ENCODE results near the gene TMEM52. TPM values are rescaled to one million over a fixed set of nuclear protein-coding genes. Genes with fewer than 3 reads are reported as not detected.
"Not testable (repeated sequence)": the region's sequence is repeated elsewhere in the genome, so short reads cannot be mapped to it uniquely, and the experiment has no call there.

TMEM52 gene
- total RNA-seq, 5 donors from 2014 or later (not counting 1 experiment from before 2014, with no cell fraction given) = 0.28 to 0.93 (median 0.69) TPM; not detected in 2

GRCh38 chr1:1890506-1891348 lies 28.4 kb downstream of the TMEM52 start, which contains the start of gene GNB1:
Gene GNB1 (minus strand): TSS chr1:1891087. CDS start chr1:1825453, 65,634 bp downstream.
- H3K9me3 Mint-ChIP-seq = no peaks in the 10 kb centered on the region
- no peaks in the 10 kb centered on the region for H3K36me3 Mint-ChIP-seq
- POLR2A ChIA-PET = no interaction called here
- CTCF ChIA-PET = interaction anchor here in 1 of 2 donors (0.7 kb wide), 1 partner anchor 276 kb away, joined by 6 read pairs; no protein-coding TSS in a partner anchor
- H3K27me3 Mint-ChIP-seq = no peaks in the 10 kb centered on the region
- no peaks in the 10 kb centered on the region for H3K9me3 ChIP-seq
- peaks cover 62 to 65% (median 63%) of the 10 kb centered on the region in 3 donors for H3K4me1 Mint-ChIP-seq
- ATAC-seq (replicated peaks in 1 of 4) (peak; percentile 73 to 83 (median 75)), DNase-seq (peak; percentile 72 to 96 (median 85))
- peaks cover 0 to 14% of the 10 kb centered on the region in 2 experiments for H3K27me3 ChIP-seq (replicated peaks in 1 of 2; ENCODE audit: control insufficient read depth in 2 of 2, extremely low read depth in 1 of 2, insufficient read depth in 2 of 2, low read length in 1 of 2)
- peak within 1 kb of the TSS; percentile 87 to 92 (median 91) for H3K4me3 Mint-ChIP-seq
- H3K36me3 ChIP-seq (ENCODE audit: control insufficient read depth in 2 of 2, extremely low read depth in 1 of 2, insufficient read depth in 1 of 2, low read length in 1 of 2) = no peaks in the 10 kb centered on the region
- H3K4me1 ChIP-seq (ENCODE audit: control insufficient read depth in 1 of 2, extremely low read depth in 1 of 2, insufficient read depth in 2 of 2, low read length in 2 of 2) = peaks cover 31 to 74% of the 10 kb centered on the region in 2 experiments
- peak within 1 kb of the TSS; percentile 97 to 98 for H3K27ac Mint-ChIP-seq
- H3K27ac ChIP-seq (ENCODE audit: low read length) = peak within 1 kb of the TSS; percentile 87
- H3K4me3 ChIP-seq (ENCODE audit: control insufficient read depth in 1 of 2, extremely low read depth in 1 of 2, low read length in 1 of 2) = peak within 1 kb of the TSS; percentile 75 to 87
- WGBS (ENCODE audit: insufficient coverage) = under 1% methylated on average over 122 of the region's 137 CpGs

DNA sequence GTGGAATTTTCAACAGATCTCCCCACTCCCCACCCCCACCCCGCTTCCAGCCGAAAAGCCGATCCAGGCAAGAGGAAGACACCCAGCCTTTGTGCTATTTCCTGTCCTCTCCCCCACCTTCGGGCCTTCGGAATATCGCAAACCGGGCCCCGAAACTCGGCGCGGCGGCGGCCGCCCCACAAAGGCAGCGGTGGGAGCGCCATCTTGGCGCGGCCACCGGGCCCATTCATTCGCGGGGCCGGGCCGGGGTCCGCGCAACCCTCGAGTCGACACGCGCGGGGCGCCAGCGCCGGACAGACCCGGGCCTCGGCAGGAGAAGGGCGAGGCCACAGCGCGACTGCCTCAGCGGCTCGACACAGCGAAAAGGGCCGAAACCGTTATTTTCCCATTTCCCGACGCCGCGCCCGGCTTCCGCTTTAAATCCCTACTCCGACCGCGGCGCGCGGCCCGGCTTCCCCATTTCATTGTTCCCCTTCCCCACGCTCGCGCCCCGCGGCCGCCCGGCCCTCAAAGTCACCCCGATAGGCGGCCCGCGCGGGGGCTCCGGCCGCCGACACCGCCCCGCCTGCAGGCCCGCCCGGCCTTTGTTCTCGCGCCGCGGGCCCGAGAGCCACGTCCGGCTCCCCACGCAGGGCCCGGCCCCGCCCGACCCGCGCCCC lies 29.1 kb downstream of the TMEM52 start:
- no peaks in the 10 kb centered on the region for H3K9me3 ChIP-seq
- peak overlapping the region; percentile 75 to 87 for H3K4me3 ChIP-seq (ENCODE audit: control insufficient read depth in 1 of 2, extremely low read depth in 1 of 2, low read length in 1 of 2)
- Mint-ChIP-seq H3K27ac (peak overlapping the region; percentile 70 to 84), H3K9me3 (no peaks in the 10 kb centered on the region), H3K36me3 (no peaks in the 10 kb centered on the region), H3K4me3 (peak overlapping the region; percentile 70 to 83 (median 81)), H3K27me3 (no peaks in the 10 kb centered on the region), H3K4me1 (peaks cover 57 to 60% (median 59%) of the 10 kb centered on the region in 3 donors)
- POLR2A ChIA-PET = no interaction called here
- DNase-seq (peak in 24 of 35 experiments; percentile 8 to 63 (median 30)), ATAC-seq (replicated peaks in 1 of 4) (peak; percentile 14 to 43 (median 33))
- H3K4me1 ChIP-seq (ENCODE audit: control insufficient read depth in 1 of 2, extremely low read depth in 1 of 2, insufficient read depth in 2 of 2, low read length in 2 of 2) = peaks cover 29 to 73% of the 10 kb centered on the region in 2 experiments
- under 1% methylated on average over 87 of the region's 88 CpGs for WGBS (ENCODE audit: insufficient coverage)
- H3K27ac ChIP-seq (ENCODE audit: low read length) = peak overlapping the region; percentile 87
- peaks cover 0 to 7% of the 10 kb centered on the region in 2 experiments for H3K27me3 ChIP-seq (replicated peaks in 1 of 2; ENCODE audit: control insufficient read depth in 2 of 2, extremely low read depth in 1 of 2, insufficient read depth in 2 of 2, low read length in 1 of 2)
- no peaks in the 10 kb centered on the region for H3K36me3 ChIP-seq (ENCODE audit: control insufficient read depth in 2 of 2, extremely low read depth in 1 of 2, insufficient read depth in 1 of 2, low read length in 1 of 2)
- CTCF ChIA-PET = no interaction called here

- no peak for DNase-seq
- CTCF ChIA-PET = interaction anchor here in 1 of 2 donors (0.6 kb wide), 1 partner anchor 310 kb away, joined by 5 read pairs; no protein-coding TSS in a partner anchor
- ATAC-seq (replicated peaks in 1 of 4) = no peak
- Mint-ChIP-seq H3K4me3 (peak overlapping the region; percentile 70 to 83 (median 81)), H3K9me3 (no peaks in the 10 kb centered on the region), H3K27ac (peak overlapping the region; percentile 70 to 84), H3K27me3 (no peaks in the 10 kb centered on the region), H3K36me3 (no peaks in the 10 kb centered on the region), H3K4me1 (peaks cover 56 to 59% (median 59%) of the 10 kb centered on the region in 3 donors)
- Histone ChIP-seq H3K4me1 (ENCODE audit: control insufficient read depth in 1 of 2, extremely low read depth in 1 of 2, insufficient read depth in 2 of 2, low read length in 2 of 2) (peaks cover 24 to 73% of the 10 kb centered on the region in 2 experiments), H3K27me3 (replicated peaks in 1 of 2; ENCODE audit: control insufficient read depth in 2 of 2, extremely low read depth in 1 of 2, insufficient read depth in 2 of 2, low read length in 1 of 2) (no peaks in the 10 kb centered on the region), H3K36me3 (ENCODE audit: control insufficient read depth in 2 of 2, extremely low read depth in 1 of 2, insufficient read depth in 1 of 2, low read length in 1 of 2) (no peaks in the 10 kb centered on the region), H3K9me3 (no peaks in the 10 kb centered on the region), H3K4me3 (ENCODE audit: control insufficient read depth in 1 of 2, extremely low read depth in 1 of 2, low read length in 1 of 2) (peak overlapping the region; percentile 75 to 87), H3K27ac (ENCODE audit: low read length) (peak overlapping the region; percentile 87)
- POLR2A ChIA-PET = interaction anchor here in 1 of 2 donors (0.6 to 0.7 kb wide), 3 partner anchors 44 to 445 kb away, joined by 5 to 8 read pairs (median 7); no protein-coding TSS in a partner anchor
- WGBS (ENCODE audit: insufficient coverage) = 8% methylated on average over 8 of the region's 9 CpGs
These were observed 29.9 kb downstream of the TMEM52 start for GRCh38 chr1:1889090-1889750.

- ATAC-seq (replicated peaks in 1 of 4); H3K9me3 Mint-ChIP-seq; DNase-seq; H3K27me3 ChIP-seq (replicated peaks in 1 of 2; ENCODE audit: control insufficient read depth in 2 of 2, extremely low read depth in 1 of 2, insufficient read depth in 2 of 2, low read length in 1 of 2); H3K27me3 Mint-ChIP-seq; H3K27ac ChIP-seq (ENCODE audit: low read length); H3K4me3 ChIP-seq (ENCODE audit: control insufficient read depth in 1 of 2, extremely low read depth in 1 of 2, low read length in 1 of 2); H3K9me3 ChIP-seq; H3K36me3 Mint-ChIP-seq; H3K36me3 ChIP-seq (ENCODE audit: control insufficient read depth in 2 of 2, extremely low read depth in 1 of 2, insufficient read depth in 1 of 2, low read length in 1 of 2): not testable (repeated sequence)
- WGBS (ENCODE audit: insufficient coverage) = 77% methylated on average over 6 of the region's 11 CpGs
- CTCF ChIA-PET = interaction anchor here in 1 of 2 donors (0.6 kb wide), 1 partner anchor 108 kb away, joined by 5 read pairs; no protein-coding TSS in a partner anchor
- POLR2A ChIA-PET = interaction anchor here (0.6 to 1.1 kb wide), 4 partner anchors 9 to 316 kb away, joined by 3 to 5 read pairs (median 4); no protein-coding TSS in a partner anchor
- H3K27ac Mint-ChIP-seq = peak overlapping the region in 1 of 2 donors; percentile 16
- peaks cover 18 to 84% of the 10 kb centered on the region in 2 experiments for H3K4me1 ChIP-seq (ENCODE audit: control insufficient read depth in 1 of 2, extremely low read depth in 1 of 2, insufficient read depth in 2 of 2, low read length in 2 of 2)
- peaks cover 78 to 81% (median 79%) of the 10 kb centered on the region in 3 donors for H3K4me1 Mint-ChIP-seq
- H3K4me3 Mint-ChIP-seq = peak overlapping the region in 2 of 3 donors; percentile 34 to 58
These were observed 35.2 kb downstream of the TMEM52 start for GRCh38 chr1:1883890-1884289.

DNA sequence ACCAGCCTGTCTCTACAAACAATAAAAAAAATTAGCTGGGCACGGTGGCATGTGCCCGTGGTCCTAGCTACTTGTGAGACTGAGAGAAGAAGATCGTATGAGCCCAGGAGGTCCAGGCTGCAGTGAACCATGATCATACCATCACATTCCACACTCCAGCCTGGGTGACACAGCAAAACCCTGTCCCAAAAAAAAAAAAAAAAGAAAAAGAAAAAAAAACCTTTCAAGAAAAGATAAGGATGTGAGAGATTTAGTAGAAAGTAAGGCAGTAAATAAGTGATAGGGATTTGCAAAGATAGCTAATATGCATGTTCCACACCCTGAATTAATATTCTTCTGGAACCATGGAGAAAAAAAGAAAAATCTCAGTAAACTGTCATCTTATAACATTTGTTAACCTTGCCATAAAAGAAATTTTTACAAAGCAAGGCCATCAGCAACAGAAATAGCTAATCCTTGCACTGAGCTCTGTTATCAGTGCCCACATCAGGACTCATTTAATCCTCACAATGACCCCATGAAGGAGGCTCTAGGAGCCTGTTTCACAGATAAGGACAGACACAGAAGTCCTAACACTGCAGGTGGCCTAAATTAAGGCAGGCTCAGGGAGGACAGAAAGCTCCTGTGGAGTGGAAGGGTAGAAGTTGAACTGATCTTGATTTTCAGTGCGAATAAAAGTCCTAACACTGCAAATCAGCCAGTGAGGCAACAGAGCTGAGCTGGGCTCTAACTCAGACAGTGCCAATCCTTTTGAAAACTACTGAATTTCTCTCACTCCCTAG lies 35.8 kb downstream of the TMEM52 start:
- Mint-ChIP-seq H3K9me3 (no peaks in the 10 kb centered on the region), H3K27ac (peak overlapping the region; percentile 16 to 49), H3K4me1 (peaks cover 78 to 81% (median 79%) of the 10 kb centered on the region in 3 donors), H3K36me3 (peaks cover 10% of the 10 kb centered on the region), H3K27me3 (no peaks in the 10 kb centered on the region), H3K4me3 (peak overlapping the region; percentile 21 to 58 (median 34))
- H3K9me3 ChIP-seq = no peaks in the 10 kb centered on the region
- no peak overlapping the region for H3K4me3 ChIP-seq (ENCODE audit: control insufficient read depth in 1 of 2, extremely low read depth in 1 of 2, low read length in 1 of 2)
- H3K27me3 ChIP-seq (replicated peaks in 1 of 2; ENCODE audit: control insufficient read depth in 2 of 2, extremely low read depth in 1 of 2, insufficient read depth in 2 of 2, low read length in 1 of 2) = no peaks in the 10 kb centered on the region
- H3K4me1 ChIP-seq (ENCODE audit: control insufficient read depth in 1 of 2, extremely low read depth in 1 of 2, insufficient read depth in 2 of 2, low read length in 2 of 2) = peaks cover 16 to 84% of the 10 kb centered on the region in 2 experiments
- no peak for DNase-seq
- no CpG with 5 or more reads among the region's 4 CpGs for WGBS (ENCODE audit: insufficient coverage)
- peaks cover 0 to 9% of the 10 kb centered on the region in 2 donors for H3K36me3 ChIP-seq (ENCODE audit: control insufficient read depth in 2 of 2, extremely low read depth in 1 of 2, insufficient read depth in 1 of 2, low read length in 1 of 2)
- ChIA-PET POLR2A (interaction anchor here (0.5 to 1.1 kb wide), 3 partner anchors 8 to 107 kb away, joined by 3 to 14 read pairs (median 4); no protein-coding TSS in a partner anchor), CTCF (interaction anchor here in 1 of 2 donors (0.7 to 0.9 kb wide), 2 partner anchors 15 to 22 kb away, joined by 3 to 5 read pairs; no protein-coding TSS in a partner anchor)
- ATAC-seq (replicated peaks in 1 of 4) = peak in 1 of 4 experiments; percentile 27
- no peak overlapping the region for H3K27ac ChIP-seq (ENCODE audit: low read length)
